GM20000 (cell line): ENCODE measurements around the gene MED26.

Source experiments
- DNase-seq: peaks from one replicate; pipeline ENCODE4 v3.0.0; 2012; ENCODE audit warnings: low spot score
- TF ChIP-seq, protein P1 (sequence below): IDR thresholded peaks from 2 replicates; pipeline ENCODE4 v1.5.1; 2012; ENCODE audit warnings: mild to moderate bottlenecking, control low read depth; ENCODE audit errors: extremely low read depth, missing control alignments

The MED26 gene

DNA sequence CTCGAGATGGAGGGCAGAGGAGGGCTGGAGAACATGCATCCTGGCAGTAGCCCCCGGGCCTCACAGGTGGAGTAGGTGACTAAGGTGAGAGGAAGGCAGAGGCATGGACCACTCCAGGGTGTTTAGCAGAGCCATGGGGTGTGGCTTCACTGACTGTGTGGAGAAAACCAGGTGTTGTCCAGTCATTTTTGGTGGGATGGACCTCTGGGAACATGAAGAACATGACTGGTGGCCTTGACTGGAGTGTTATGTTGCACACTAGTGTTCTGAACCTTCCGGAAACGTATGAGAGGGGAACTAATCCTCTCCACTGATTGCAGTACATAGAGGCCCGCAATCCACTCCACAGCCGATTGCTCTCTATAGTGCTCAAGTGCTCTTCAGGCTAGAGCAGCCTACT lies 16.9 kb downstream of the MED26 start:
- no peak for DNase-seq
- TF ChIP-seq, protein P1, sequence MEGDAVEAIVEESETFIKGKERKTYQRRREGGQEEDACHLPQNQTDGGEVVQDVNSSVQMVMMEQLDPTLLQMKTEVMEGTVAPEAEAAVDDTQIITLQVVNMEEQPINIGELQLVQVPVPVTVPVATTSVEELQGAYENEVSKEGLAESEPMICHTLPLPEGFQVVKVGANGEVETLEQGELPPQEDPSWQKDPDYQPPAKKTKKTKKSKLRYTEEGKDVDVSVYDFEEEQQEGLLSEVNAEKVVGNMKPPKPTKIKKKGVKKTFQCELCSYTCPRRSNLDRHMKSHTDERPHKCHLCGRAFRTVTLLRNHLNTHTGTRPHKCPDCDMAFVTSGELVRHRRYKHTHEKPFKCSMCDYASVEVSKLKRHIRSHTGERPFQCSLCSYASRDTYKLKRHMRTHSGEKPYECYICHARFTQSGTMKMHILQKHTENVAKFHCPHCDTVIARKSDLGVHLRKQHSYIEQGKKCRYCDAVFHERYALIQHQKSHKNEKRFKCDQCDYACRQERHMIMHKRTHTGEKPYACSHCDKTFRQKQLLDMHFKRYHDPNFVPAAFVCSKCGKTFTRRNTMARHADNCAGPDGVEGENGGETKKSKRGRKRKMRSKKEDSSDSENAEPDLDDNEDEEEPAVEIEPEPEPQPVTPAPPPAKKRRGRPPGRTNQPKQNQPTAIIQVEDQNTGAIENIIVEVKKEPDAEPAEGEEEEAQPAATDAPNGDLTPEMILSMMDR = no peak

DNA sequence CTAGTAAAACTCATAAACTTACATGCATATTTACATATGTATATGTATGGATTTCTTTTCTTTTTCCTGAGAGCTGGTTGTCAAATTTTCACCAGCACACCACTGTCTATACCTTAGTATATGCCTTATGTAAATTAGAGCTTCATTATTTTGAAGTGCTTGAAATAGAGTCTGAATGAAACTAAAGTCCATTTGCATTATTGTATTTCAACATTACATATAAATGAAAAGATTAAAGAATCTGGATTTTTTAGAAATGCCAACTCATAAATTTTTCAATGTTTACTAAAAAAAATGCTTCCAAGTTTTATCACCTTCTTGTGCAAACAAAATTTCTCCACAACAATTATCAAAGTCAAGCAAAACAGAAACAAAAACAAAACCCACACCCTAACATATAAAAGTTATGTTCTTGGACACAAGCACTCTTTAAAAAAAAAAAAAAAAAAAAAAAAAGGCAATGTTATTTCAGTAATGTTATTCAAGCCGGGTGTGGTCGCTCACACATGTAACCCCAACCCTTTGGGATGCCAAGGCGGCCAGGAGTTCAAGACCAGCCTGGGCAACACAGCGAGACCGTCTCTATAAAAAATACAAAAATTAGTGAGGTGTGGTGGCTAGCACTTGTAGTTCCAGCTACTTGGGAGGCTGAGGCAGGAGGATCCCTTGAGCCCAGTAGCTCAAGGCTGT lies 18.3 kb downstream of the MED26 start:
- no peak for DNase-seq
- TF ChIP-seq, protein P1 = no peak

DNA sequence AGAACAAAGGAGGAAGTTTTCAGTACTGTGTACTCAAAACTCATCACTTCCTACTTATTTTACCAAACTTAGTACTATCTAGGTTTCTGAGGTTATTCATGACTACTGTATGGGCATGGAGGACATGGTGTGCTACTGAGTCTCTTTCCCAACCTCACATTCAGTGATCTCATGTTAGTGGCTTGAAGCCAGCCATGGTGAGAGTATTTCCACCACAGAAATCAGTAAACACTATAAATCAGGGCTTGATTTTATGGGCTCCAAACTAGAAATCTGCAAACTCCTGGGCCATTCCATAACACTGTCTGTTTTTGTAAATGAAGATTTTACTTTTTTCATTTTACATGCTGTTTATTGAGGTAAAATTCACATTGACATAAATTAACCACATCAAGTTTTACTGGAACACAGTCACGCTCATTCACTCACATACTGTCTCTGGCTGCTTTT lies 19.7 kb downstream of the MED26 start:
- DNase-seq = no peak
- TF ChIP-seq, protein P1 = no peak

DNA sequence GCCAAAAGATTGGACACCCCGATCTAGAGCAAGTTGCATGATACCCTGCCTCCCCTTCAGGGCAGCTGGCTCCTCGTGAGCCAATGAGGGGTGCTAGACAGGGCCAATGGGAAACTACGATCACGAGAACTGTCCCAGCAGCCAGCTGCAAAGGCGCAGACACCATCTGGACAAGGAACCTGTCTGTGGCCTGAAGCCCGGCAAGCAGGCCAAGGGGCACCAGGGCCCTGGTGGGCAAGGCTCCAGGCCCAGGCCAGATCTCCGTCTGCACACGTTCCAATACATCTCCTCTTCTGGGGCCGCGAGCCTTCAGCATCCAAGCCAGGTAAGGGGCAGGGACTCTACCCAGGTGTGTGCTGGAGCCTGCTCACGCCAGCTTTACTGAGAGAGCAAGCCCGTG lies 20.2 kb downstream of the MED26 start:
- TF ChIP-seq, protein P1 = no peak
- no peak for DNase-seq

DNA sequence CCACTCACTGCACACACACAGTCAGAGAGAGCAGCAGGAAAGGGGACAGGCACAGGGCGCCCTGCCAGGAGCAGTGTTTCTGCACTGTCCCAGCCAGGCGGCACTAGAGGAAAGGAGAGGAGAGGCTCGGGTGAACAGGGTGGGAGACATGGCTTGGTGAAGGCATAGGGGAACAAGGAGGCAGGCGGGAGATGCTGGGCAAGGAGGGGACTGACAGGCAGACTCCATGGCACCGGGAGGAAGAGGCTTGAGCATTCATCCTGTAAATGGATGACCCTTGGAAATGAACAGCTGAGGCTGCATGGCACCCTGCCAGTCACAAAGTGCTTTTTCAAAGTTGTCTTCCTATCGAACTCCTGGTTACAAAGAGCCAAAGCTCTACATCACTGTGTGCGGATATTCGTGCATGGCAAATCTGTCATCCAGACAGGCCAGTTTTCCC lies 22.4 kb downstream of the MED26 start:
- no peak for DNase-seq
- TF ChIP-seq, protein P1 = no peak

DNA sequence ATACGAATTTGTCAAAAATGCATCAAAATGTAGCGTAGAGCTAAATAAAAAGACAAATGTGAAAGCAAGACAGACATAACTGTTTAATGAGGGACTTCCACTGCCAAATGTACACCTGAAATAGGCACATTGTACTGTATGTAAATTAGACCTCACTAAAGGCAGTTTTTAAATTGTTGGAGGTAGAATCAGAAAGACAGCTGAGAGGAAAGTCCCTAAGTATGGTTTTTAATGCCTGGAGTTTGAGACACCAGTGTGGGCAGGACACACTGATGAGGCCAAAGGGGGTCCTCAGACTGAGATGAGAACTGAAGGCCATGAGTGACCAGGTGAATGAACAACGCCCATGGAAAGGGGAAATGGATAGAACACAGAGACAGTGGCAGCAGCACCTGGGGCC lies 22.9 kb downstream of the MED26 start:
- TF ChIP-seq, protein P1 = no peak

DNA sequence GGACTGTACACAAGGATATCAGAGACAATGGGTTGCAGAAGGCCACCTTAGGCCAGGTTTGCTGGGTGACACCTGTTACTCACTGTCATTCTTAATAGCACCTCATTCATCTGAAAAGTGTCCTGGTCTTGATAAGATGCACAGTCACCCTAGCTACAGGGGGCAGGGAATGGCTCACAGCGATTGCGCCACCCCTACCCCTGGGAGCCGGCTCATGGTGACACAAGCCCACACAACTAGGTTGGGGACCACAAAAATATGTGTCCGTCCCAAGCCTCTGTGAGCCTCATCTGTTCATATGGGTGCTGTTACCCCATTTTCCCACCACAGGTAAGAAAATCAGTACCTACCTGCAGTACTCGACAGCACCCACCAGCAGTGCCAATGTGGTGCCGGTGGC lies 23.4 kb downstream of the MED26 start:
- DNase-seq = no peak
- TF ChIP-seq, protein P1 = no peak

More for the DNA sequence above, 22.9 kb downstream of the MED26 start:
- no peak for DNase-seq
